Measurements from ENCODE around the gene KLK1. TPM values are rescaled to one million over a fixed set of nuclear protein-coding genes. Genes with fewer than 3 reads are reported as not detected.
A peak's percentile ranks its signal among the peaks of the same experiment; 100 is the strongest.

Gene KLK1
- total RNA-seq: not detected
- under 1 TPM; 0.15 to 0.54 (median 0.28) TPM for polyA plus RNA-seq (ENCODE audit: insufficient read depth in 1 of 8, insufficient read length in 8 of 8, low replicate concordance in 1 of 8)
- long read RNA-seq, donor 1: 0 reads
- long read RNA-seq, donor 2: 0 reads
- long read RNA-seq, donor 3: 0 reads
- long read RNA-seq, donor 4: 0 reads
- long read RNA-seq, donor 5, partial matches to known transcripts: 0 of 2 reads
- long read RNA-seq, donor 5, other reads (novel, unspliced or antisense): 0 of 2 reads
- long read RNA-seq, donor 6: 0 reads
- long read RNA-seq, donor 7: 0 reads
- long read RNA-seq, donor 8: 0 reads
- long read RNA-seq, donor 9: 0 reads
- long read RNA-seq, donor 10: 0 reads
- long read RNA-seq, donor 11: 0 reads

DNA sequence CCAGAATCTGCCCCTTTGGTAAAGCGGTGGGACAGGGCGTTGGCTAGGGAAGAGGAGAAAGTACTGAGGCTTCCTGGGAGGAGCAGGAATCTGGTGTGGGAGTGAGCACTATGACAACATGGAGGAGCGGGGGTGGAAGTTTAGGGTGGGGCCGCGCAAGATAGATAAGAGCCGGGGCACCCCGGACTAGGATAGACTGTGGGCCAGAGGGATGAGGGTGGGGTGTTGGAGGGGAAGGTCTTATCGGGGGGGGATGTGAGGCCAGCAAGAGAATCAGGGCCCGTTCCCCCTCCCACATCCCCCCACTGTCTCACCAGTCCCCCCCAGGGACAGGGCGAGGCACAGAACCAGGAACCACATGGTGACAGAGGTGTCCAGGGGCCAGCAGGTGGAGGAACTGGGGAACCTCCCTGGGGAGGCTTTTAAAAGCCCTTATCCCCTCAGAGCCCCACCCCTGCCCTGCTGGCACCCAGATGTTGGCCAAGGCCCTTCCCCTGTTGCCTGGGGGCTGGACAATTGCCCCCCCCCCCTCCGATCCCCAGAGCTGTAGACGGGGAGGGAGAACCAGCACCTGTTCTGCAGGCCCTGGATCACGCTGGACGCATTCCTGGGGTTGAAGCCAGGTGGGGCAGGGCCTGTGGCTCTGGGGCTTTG lies at the start of gene KLK1:
Gene KLK1, minus strand, starts transcription at position 399 of the 654 bp plus-strand sequence. Its CDS starts 39 bp downstream, at position 360.
- H3K27me3 ChIP-seq (ENCODE audit: control insufficient read depth, insufficient read depth, low read length): peaks cover 46% of the 10 kb centered on the region
- no peaks in the 10 kb centered on the region for H3K9me3 ChIP-seq (replicated peaks; ENCODE audit: control insufficient read depth, low read depth, low read length)
- H3K27ac ChIP-seq (ENCODE audit: low read length): no peak within 1 kb of the TSS
- peaks cover 8% of the 10 kb centered on the region for H3K4me1 ChIP-seq (ENCODE audit: control insufficient read depth, insufficient read depth, low read length)
- no peaks in the 10 kb centered on the region for H3K36me3 ChIP-seq (ENCODE audit: control insufficient read depth, insufficient read depth, low read length)
- 79% methylated on average over 6 of the region's 14 CpGs for WGBS (ENCODE audit: insufficient coverage)
- DNase-seq: no peak
- H3K4me3 ChIP-seq (ENCODE audit: low read length): no peak within 1 kb of the TSS

DNA sequence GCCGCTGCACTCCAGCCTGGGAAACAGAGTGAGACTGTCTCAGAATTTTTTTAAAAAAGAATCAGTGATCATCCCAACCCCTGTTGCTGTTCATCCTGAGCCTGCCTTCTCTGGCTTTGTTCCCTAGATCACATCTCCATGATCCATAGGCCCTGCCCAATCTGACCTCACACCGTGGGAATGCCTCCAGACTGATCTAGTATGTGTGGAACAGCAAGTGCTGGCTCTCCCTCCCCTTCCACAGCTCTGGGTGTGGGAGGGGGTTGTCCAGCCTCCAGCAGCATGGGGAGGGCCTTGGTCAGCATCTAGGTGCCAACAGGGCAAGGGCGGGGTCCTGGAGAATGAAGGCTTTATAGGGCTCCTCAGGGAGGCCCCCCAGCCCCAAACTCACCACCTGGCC lies 49.5 kb upstream of the KLK1 start, which contains the start of gene KLK2:
Gene KLK2, plus strand, starts transcription at position 384 of the 400 bp plus-strand sequence. CDS start 35 bp downstream, outside the sequence.
- peaks cover 4% of the 10 kb centered on the region for H3K4me1 ChIP-seq (ENCODE audit: control insufficient read depth, insufficient read depth, low read length)
- H3K27ac ChIP-seq (ENCODE audit: low read length): no peak within 1 kb of the TSS
- H3K27me3 ChIP-seq (ENCODE audit: control insufficient read depth, insufficient read depth, low read length): no peaks in the 10 kb centered on the region
- H3K36me3 ChIP-seq (ENCODE audit: control insufficient read depth, insufficient read depth, low read length): no peaks in the 10 kb centered on the region
- WGBS (ENCODE audit: insufficient coverage): 100% methylated on average over 1 of the region's 3 CpGs
- peak; percentile 20 for DNase-seq
- H3K4me3 ChIP-seq (ENCODE audit: low read length): no peak within 1 kb of the TSS
- no peaks in the 10 kb centered on the region for H3K9me3 ChIP-seq (replicated peaks; ENCODE audit: control insufficient read depth, low read depth, low read length)

DNA sequence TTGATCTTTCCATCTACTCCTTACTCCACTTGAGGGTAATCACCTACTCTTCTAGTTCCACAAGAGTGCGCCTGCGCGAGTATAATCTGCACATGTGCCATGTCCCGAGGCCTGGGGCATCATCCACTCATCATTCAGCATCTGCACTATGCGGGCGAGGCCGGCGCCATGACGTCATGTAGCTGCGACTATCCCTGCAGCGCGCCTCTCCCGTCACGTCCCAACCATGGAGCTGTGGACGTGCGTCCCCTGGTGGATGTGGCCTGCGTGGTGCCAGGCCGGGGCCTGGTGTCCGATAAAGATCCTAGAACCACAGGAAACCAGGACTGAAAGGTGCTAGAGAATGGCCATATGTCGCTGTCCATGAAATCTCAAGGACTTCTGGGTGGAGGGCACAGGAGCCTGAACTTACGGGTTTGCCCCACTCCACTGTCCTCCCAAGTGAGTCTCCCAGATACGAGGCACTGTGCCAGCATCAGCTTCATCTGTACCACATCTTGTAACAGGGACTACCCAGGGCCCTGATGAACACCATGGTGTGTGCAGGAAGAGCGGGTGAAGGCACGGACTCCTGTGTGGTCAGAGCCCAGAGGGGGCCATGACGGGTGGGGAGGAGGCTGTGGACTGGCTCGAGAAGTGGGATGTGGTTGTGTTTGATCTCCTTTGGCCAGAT lies 47.0 kb upstream of the KLK1 start:
- Histone ChIP-seq H3K27me3 (ENCODE audit: control insufficient read depth, insufficient read depth, low read length) (no peaks in the 10 kb centered on the region), H3K4me1 (ENCODE audit: control insufficient read depth, insufficient read depth, low read length) (no peaks in the 10 kb centered on the region), H3K4me3 (ENCODE audit: low read length) (no peak overlapping the region), H3K36me3 (ENCODE audit: control insufficient read depth, insufficient read depth, low read length) (no peaks in the 10 kb centered on the region), H3K9me3 (replicated peaks; ENCODE audit: control insufficient read depth, low read depth, low read length) (no peaks in the 10 kb centered on the region), H3K27ac (ENCODE audit: low read length) (no peak overlapping the region)
- no peak for DNase-seq
- 47% methylated on average over 23 of the region's 26 CpGs for WGBS (ENCODE audit: insufficient coverage)

DNA sequence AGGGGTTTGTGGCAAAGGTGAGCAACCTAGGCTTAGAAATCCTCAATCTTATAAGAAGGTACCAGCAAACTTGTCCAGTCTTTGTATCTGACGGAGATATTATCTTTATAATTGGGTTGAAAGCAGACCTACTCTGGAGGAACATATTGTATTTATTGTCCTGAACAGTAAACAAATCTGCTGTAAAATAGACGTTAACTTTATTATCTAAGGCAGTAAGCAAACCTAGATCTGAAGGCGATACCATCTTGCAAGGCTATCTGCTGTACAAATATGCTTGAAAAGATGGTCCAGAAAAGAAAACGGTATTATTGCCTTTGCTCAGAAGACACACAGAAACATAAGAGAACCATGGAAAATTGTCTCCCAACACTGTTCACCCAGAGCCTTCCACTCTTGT lies 45.9 kb upstream of the KLK1 start:
- no peaks in the 10 kb centered on the region for H3K9me3 ChIP-seq (replicated peaks; ENCODE audit: control insufficient read depth, low read depth, low read length)
- H3K4me1 ChIP-seq (ENCODE audit: control insufficient read depth, insufficient read depth, low read length): no peaks in the 10 kb centered on the region
- H3K4me3 ChIP-seq (ENCODE audit: low read length): no peak overlapping the region
- H3K36me3 ChIP-seq (ENCODE audit: control insufficient read depth, insufficient read depth, low read length): no peaks in the 10 kb centered on the region
- no peak overlapping the region for H3K27ac ChIP-seq (ENCODE audit: low read length)
- WGBS (ENCODE audit: insufficient coverage): no CpG with 5 or more reads among the region's 4 CpGs
- DNase-seq: no peak
- no peaks in the 10 kb centered on the region for H3K27me3 ChIP-seq (ENCODE audit: control insufficient read depth, insufficient read depth, low read length)

DNA sequence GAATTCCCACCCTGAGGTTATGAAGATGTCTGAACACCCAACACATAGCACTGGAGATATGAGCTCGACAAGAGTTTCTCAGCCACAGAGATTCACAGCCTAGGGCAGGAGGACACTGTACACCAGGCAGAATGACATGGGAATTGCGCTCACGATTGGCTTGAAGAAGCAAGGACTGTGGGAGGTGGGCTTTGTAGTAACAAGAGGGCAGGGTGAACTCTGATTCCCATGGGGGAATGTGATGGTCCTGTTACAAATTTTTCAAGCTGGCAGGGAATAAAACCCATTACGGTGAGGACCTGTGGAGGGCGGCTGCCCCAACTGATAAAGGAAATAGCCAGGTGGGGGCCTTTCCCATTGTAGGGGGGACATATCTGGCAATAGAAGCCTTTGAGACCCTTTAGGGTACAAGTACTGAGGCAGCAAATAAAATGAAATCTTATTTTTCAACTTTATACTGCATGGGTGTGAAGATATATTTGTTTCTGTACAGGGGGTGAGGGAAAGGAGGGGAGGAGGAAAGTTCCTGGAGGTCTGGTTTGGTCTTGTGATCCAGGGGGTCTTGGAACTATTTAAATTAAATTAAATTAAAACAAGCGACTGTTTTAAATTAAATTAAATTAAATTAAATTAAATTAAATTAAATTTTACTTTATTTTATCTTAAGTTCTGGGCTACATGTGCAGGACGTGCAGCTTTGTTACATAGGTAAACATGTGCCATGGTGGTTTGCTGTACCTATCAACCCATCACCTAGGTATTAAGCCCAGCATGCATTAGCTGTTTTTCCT lies 38.1 kb upstream of the KLK1 start:
- Histone ChIP-seq H3K9me3 (replicated peaks; ENCODE audit: control insufficient read depth, low read depth, low read length) (no peaks in the 10 kb centered on the region), H3K27ac (ENCODE audit: low read length) (no peak overlapping the region), H3K36me3 (ENCODE audit: control insufficient read depth, insufficient read depth, low read length) (no peaks in the 10 kb centered on the region), H3K4me3 (ENCODE audit: low read length) (no peak overlapping the region), H3K4me1 (ENCODE audit: control insufficient read depth, insufficient read depth, low read length) (no peaks in the 10 kb centered on the region), H3K27me3 (ENCODE audit: control insufficient read depth, insufficient read depth, low read length) (peaks cover 6% of the 10 kb centered on the region)
- WGBS (ENCODE audit: insufficient coverage): 86% methylated on average over 4 of the region's 7 CpGs
- DNase-seq: no peak

DNA sequence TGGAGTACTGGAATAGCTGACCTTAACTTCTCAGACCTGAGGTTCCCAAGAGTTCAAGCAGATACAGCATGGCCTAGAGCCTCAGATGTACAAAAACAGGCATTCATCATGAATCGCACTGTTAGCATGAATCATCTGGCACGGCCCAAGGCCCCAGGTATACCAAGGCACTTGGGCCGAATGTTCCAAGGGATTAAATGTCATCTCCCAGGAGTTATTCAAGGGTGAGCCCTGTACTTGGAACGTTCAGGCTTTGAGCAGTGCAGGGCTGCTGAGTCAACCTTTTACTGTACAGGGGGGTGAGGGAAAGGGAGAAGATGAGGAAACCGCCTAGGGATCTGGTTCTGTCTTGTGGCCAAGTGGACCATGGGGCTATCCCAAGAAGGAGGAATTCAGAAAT lies 37.4 kb upstream of the KLK1 start:
- Histone ChIP-seq H3K36me3 (ENCODE audit: control insufficient read depth, insufficient read depth, low read length) (no peaks in the 10 kb centered on the region), H3K27ac (ENCODE audit: low read length) (no peak overlapping the region), H3K4me3 (ENCODE audit: low read length) (no peak overlapping the region), H3K4me1 (ENCODE audit: control insufficient read depth, insufficient read depth, low read length) (no peaks in the 10 kb centered on the region), H3K27me3 (ENCODE audit: control insufficient read depth, insufficient read depth, low read length) (peaks cover 6% of the 10 kb centered on the region), H3K9me3 (replicated peaks; ENCODE audit: control insufficient read depth, low read depth, low read length) (no peaks in the 10 kb centered on the region)
- 84% methylated on average over 5 of the region's 5 CpGs for WGBS (ENCODE audit: insufficient coverage)
- DNase-seq: no peak

DNA sequence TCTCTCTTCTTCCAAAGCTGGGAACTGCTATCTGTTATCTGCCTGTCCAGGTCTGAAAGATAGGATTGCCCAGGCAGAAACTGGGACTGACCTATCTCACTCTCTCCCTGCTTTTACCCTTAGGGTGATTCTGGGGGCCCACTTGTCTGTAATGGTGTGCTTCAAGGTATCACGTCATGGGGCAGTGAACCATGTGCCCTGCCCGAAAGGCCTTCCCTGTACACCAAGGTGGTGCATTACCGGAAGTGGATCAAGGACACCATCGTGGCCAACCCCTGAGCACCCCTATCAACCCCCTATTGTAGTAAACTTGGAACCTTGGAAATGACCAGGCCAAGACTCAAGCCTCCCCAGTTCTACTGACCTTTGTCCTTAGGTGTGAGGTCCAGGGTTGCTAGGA lies 36.3 kb upstream of the KLK1 start:
- H3K9me3 ChIP-seq (replicated peaks; ENCODE audit: control insufficient read depth, low read depth, low read length): no peaks in the 10 kb centered on the region
- H3K27me3 ChIP-seq (ENCODE audit: control insufficient read depth, insufficient read depth, low read length): peaks cover 6% of the 10 kb centered on the region
- no peaks in the 10 kb centered on the region for H3K4me1 ChIP-seq (ENCODE audit: control insufficient read depth, insufficient read depth, low read length)
- no peak overlapping the region for H3K4me3 ChIP-seq (ENCODE audit: low read length)
- H3K27ac ChIP-seq (ENCODE audit: low read length): no peak overlapping the region
- no peaks in the 10 kb centered on the region for H3K36me3 ChIP-seq (ENCODE audit: control insufficient read depth, insufficient read depth, low read length)
- DNase-seq: no peak
- WGBS (ENCODE audit: insufficient coverage): no CpG with 5 or more reads among the region's 4 CpGs

DNA sequence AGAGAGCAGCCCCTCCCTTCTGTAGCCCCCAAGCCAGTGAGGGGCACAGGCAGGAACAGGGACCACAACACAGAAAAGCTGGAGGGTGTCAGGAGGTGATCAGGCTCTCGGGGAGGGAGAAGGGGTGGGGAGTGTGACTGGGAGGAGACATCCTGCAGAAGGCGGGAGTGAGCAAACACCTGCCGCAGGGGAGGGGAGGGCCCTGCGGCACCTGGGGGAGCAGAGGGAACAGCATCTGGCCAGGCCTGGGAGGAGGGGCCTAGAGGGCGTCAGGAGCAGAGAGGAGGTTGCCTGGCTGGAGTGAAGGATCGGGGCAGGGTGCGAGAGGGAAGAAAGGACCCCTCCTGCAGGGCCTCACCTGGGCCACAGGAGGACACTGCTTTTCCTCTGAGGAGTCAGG lies 35.3 kb upstream of the KLK1 start:
- Histone ChIP-seq H3K9me3 (replicated peaks; ENCODE audit: control insufficient read depth, low read depth, low read length) (no peaks in the 10 kb centered on the region), H3K36me3 (ENCODE audit: control insufficient read depth, insufficient read depth, low read length) (no peaks in the 10 kb centered on the region), H3K4me3 (ENCODE audit: low read length) (no peak overlapping the region), H3K27ac (ENCODE audit: low read length) (no peak overlapping the region), H3K27me3 (ENCODE audit: control insufficient read depth, insufficient read depth, low read length) (peaks cover 6% of the 10 kb centered on the region), H3K4me1 (ENCODE audit: control insufficient read depth, insufficient read depth, low read length) (no peaks in the 10 kb centered on the region)
- 6% methylated on average over 7 of the region's 7 CpGs for WGBS (ENCODE audit: insufficient coverage)
- no peak for DNase-seq

DNA sequence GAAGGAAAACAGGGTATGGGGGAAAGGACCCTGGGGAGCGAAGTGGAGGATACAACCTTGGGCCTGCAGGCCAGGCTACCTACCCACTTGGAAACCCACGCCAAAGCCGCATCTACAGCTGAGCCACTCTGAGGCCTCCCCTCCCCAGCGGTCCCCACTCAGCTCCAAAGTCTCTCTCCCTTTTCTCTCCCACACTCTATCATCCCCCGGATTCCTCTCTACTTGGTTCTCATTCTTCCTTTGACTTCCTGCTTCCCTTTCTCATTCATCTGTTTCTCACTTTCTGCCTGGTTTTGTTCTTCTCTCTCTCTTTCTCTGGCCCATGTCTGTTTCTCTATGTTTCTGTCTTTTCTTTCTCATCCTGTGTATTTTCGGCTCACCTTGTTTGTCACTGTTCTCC lies 33.8 kb upstream of the KLK1 start:
- no peaks in the 10 kb centered on the region for H3K9me3 ChIP-seq (replicated peaks; ENCODE audit: control insufficient read depth, low read depth, low read length)
- WGBS (ENCODE audit: insufficient coverage): 64% methylated on average over 5 of the region's 6 CpGs
- H3K27ac ChIP-seq (ENCODE audit: low read length): no peak overlapping the region
- H3K4me3 ChIP-seq (ENCODE audit: low read length): no peak overlapping the region
- no peak for DNase-seq
- H3K4me1 ChIP-seq (ENCODE audit: control insufficient read depth, insufficient read depth, low read length): no peaks in the 10 kb centered on the region
- H3K36me3 ChIP-seq (ENCODE audit: control insufficient read depth, insufficient read depth, low read length): no peaks in the 10 kb centered on the region
- peaks cover 6% of the 10 kb centered on the region for H3K27me3 ChIP-seq (ENCODE audit: control insufficient read depth, insufficient read depth, low read length)

Data from muscle of leg (tissue), 16 donors.